Left renal cortex interstitium (tissue), 4 donors: Measurements from ENCODE around the gene GOT1. TPM values are rescaled to one million over a fixed set of nuclear protein-coding genes. Genes with fewer than 3 reads are reported as not detected.
A peak's percentile ranks its signal among the peaks of the same experiment; 100 is the strongest.

Source experiments
- DNase-seq, 4 donors: peaks; one replicate each; pipeline ENCODE4 v3.0.0-alpha.2; 2013; ENCODE audit warnings: low read depth in 4 of 4, low spot score in 2 of 4, missing footprints in 1 of 4
- polyA plus RNA-seq, 4 donors: library from polyadenylated mRNA; unstranded; fragments of 120-200 nt; gene quantifications; one replicate each; pipeline ENCODE4 v1.2.1, GENCODE V29; 2013; ENCODE audit not compliant: insufficient read length in 4 of 4

The GOT1 gene
- polyA plus RNA-seq: 10 to 100 TPM; 73.5 to 92.3 (median 84.3) TPM

GRCh38 chr10:99430451-99431189 is at the start of gene GOT1:
Gene GOT1 (minus strand): TSS chr10:99430624. CDS start chr10:99430565, 59 bp downstream.
- peak; percentile 90 to 98 (median 96) for DNase-seq

- no peak for DNase-seq
These were observed 39.9 kb upstream of the GOT1 start for GRCh38 chr10:99470327-99470726.

- no peak for DNase-seq
These were observed 37.0 kb upstream of the GOT1 start for GRCh38 chr10:99467236-99467999.

GRCh38 chr10:99466632-99467223 is 36.3 kb upstream of the GOT1 start:
- DNase-seq: no peak

GRCh38 chr10:99461230-99461629 is 30.8 kb upstream of the GOT1 start:
- DNase-seq: no peak

GRCh38 chr10:99460070-99460469 is 29.6 kb upstream of the GOT1 start:
- no peak for DNase-seq

- no peak for DNase-seq
These were observed 28.8 kb upstream of the GOT1 start for GRCh38 chr10:99459217-99459616.

GRCh38 chr10:99457813-99458212 is 27.4 kb upstream of the GOT1 start:
- no peak for DNase-seq

GRCh38 chr10:99456931-99457288 is 26.5 kb upstream of the GOT1 start:
- no peak for DNase-seq

- DNase-seq: no peak
These were observed 25.9 kb upstream of the GOT1 start for GRCh38 chr10:99456207-99456930.

- no peak for DNase-seq
These were observed 21.6 kb upstream of the GOT1 start for GRCh38 chr10:99451981-99452380.

- DNase-seq: no peak
These were observed 21.0 kb upstream of the GOT1 start for GRCh38 chr10:99451499-99451788.

GRCh38 chr10:99450624-99451498 is 20.4 kb upstream of the GOT1 start:
- no peak for DNase-seq

- DNase-seq: no peak
These were observed 19.7 kb upstream of the GOT1 start for GRCh38 chr10:99450156-99450555.

- no peak for DNase-seq
These were observed 18.6 kb upstream of the GOT1 start for GRCh38 chr10:99449023-99449422.

GRCh38 chr10:99444383-99445045 is 14.1 kb upstream of the GOT1 start:
- no peak for DNase-seq

GRCh38 chr10:99443500-99443899 is 13.1 kb upstream of the GOT1 start:
- DNase-seq: no peak

- DNase-seq: no peak
These were observed 12.0 kb upstream of the GOT1 start for GRCh38 chr10:99442394-99442793.

- no peak for DNase-seq
These were observed 8.5 kb upstream of the GOT1 start for GRCh38 chr10:99438890-99439289.
